Common myeloid progenitor, CD34-positive (primary cell): ENCODE measurements around the gene PCDH9.

Experiments used
- CTCF ChIA-PET: fragments of 350-600 bp; sonication (Branson Sonifier 250); formaldehyde crosslinking; loops from one replicate; lab custom pipeline; 2021; ENCODE audit warnings: antibody characterized with exemption; lab: Charles Lee
- POLR2A ChIA-PET: fragments of 350-600 bp; sonication (Branson Sonifier 250); formaldehyde crosslinking; loops from one replicate; lab custom pipeline; 2021; ENCODE audit warnings: antibody characterized with exemption; lab: Charles Lee
- DNase-seq, 3 donors: peaks; one replicate each; pipeline versions ENCODE4 v3.0.0 to v3.0.0-alpha.2; 2013
- H3K27ac ChIP-seq, 2 experiments: 1 replicate in 1 of 2; 2 replicates in 1 of 2; pipeline ENCODE4 v1.7.0; 2013; ENCODE audit warnings: inconsistent platforms in 2 of 2, low read length in 2 of 2, mild to moderate bottlenecking in 2 of 2, low read depth in 1 of 2, moderate library complexity in 1 of 2; ENCODE audit not compliant: severe bottlenecking in 2 of 2, insufficient read depth in 1 of 2, poor library complexity in 1 of 2
- H3K27me3 ChIP-seq, 5 experiments: replicated peaks in 2 of 5; 1 replicate in 3 of 5; 2 replicates in 2 of 5; pipeline versions ENCODE4 v1.6.1 to v1.7.0; 2013; ENCODE audit warnings: low read length in 4 of 5, mild to moderate bottlenecking in 2 of 5, moderate library complexity in 2 of 5, inconsistent platforms in 1 of 5; ENCODE audit not compliant: insufficient read depth in 5 of 5, control insufficient read depth in 4 of 5
- H3K36me3 ChIP-seq, 4 experiments: 1 replicate in 2 of 4; 2 replicates in 2 of 4; pipeline versions ENCODE4 v1.6.1 to v1.7.0; 2013; ENCODE audit warnings: low read length in 3 of 4, control low read depth in 1 of 4, mild to moderate bottlenecking in 1 of 4; ENCODE audit not compliant: control insufficient read depth in 4 of 4, insufficient read depth in 4 of 4
- H3K4me1 ChIP-seq, 4 experiments: 1 replicate in 3 of 4; 2 replicates in 1 of 4; pipeline versions ENCODE4 v1.6.1 to v1.7.1; 2013; ENCODE audit warnings: low read length in 3 of 4, mild to moderate bottlenecking in 3 of 4, control low read depth in 1 of 4, inconsistent platforms in 1 of 4, moderate library complexity in 1 of 4; ENCODE audit not compliant: control insufficient read depth in 4 of 4, insufficient read depth in 4 of 4; ENCODE audit errors: control extremely low read depth in 1 of 4
- H3K4me3 ChIP-seq, 7 experiments: 1 replicate in 4 of 7; 2 replicates in 3 of 7; pipeline versions ENCODE4 v1.5.1 to v1.7.0; 2013; ENCODE audit warnings: mild to moderate bottlenecking in 7 of 7, low read length in 6 of 7, moderate library complexity in 6 of 7, inconsistent platforms in 2 of 7, low read depth in 2 of 7, control low read depth in 1 of 7; ENCODE audit not compliant: insufficient read depth in 4 of 7, control insufficient read depth in 1 of 7; ENCODE audit errors: extremely low read depth in 1 of 7
- H3K9me3 ChIP-seq, 5 experiments: 1 replicate in 4 of 5; 2 replicates in 1 of 5; pipeline versions ENCODE4 v1.6.1 to v1.7.1; 2013; ENCODE audit warnings: low read length in 4 of 5, mild to moderate bottlenecking in 2 of 5, inconsistent platforms in 1 of 5, low read depth in 1 of 5, moderate library complexity in 1 of 5; ENCODE audit not compliant: control insufficient read depth in 4 of 5, insufficient read depth in 2 of 5; ENCODE audit errors: control extremely low read depth in 1 of 5
- WGBS: methylation state at CpG from one replicate; pipeline ENCODE4 v1.1.5; 2013; ENCODE audit not compliant: insufficient coverage; 5-methylcytosine and 5-hydroxymethylcytosine counted together

The PCDH9 gene

GRCh38 chr13:66338542-66338941 lies 891.6 kb downstream of the PCDH9 start:
- WGBS = no CpG with 5 or more reads among the region's 1 CpG
- POLR2A ChIA-PET = no interaction called here
- H3K27ac ChIP-seq = no peak overlapping the region
- CTCF ChIA-PET = interaction anchor here (1.3 kb wide), 1 partner anchor 13 kb away, joined by 4 read pairs; no protein-coding TSS in a partner anchor
- no peaks in the 10 kb centered on the region for H3K9me3 ChIP-seq
- no peaks in the 10 kb centered on the region for H3K36me3 ChIP-seq
- no peak for DNase-seq
- H3K4me1 ChIP-seq = peaks cover 0 to 7% (median under 1%) of the 10 kb centered on the region in 4 experiments
- H3K27me3 ChIP-seq = no peaks in the 10 kb centered on the region
- H3K4me3 ChIP-seq = no peak overlapping the region

- Histone ChIP-seq H3K27me3 (no peaks in the 10 kb centered on the region), H3K36me3 (no peaks in the 10 kb centered on the region), H3K4me3 (no peak overlapping the region), H3K9me3 (no peaks in the 10 kb centered on the region), H3K27ac (no peak overlapping the region), H3K4me1 (peaks cover 0 to 10% (median 3%) of the 10 kb centered on the region in 4 experiments)
- CTCF ChIA-PET = interaction anchor here (0.7 to 1.2 kb wide), 2 partner anchors 8 to 36 kb away, joined by 3 read pairs; no protein-coding TSS in a partner anchor
- POLR2A ChIA-PET = no interaction called here
- WGBS = 16% methylated on average over 4 of the region's 4 CpGs
- peak in 2 of 3 donors; percentile 38 to 67 for DNase-seq
These were observed 894.5 kb downstream of the PCDH9 start for GRCh38 chr13:66335626-66336025.

- H3K4me1 ChIP-seq = peaks cover 4 to 16% (median 11%) of the 10 kb centered on the region in 4 experiments
- no peaks in the 10 kb centered on the region for H3K9me3 ChIP-seq
- no peaks in the 10 kb centered on the region for H3K36me3 ChIP-seq
- ChIA-PET POLR2A (no interaction called here), CTCF (no interaction called here)
- peak overlapping the region in 1 of 7 experiments; percentile 25 for H3K4me3 ChIP-seq
- H3K27ac ChIP-seq = no peak overlapping the region
- whole genome bisulfite sequencing = no CpG with 5 or more reads among the region's 1 CpG
- DNase-seq = peak; percentile 30 to 89 (median 83)
- no peaks in the 10 kb centered on the region for H3K27me3 ChIP-seq
These were observed 900.1 kb downstream of the PCDH9 start for GRCh38 chr13:66329988-66330451.

GRCh38 chr13:66328476-66328875 lies 901.7 kb downstream of the PCDH9 start:
- peaks cover 4 to 23% (median 13%) of the 10 kb centered on the region in 4 experiments for H3K4me1 ChIP-seq
- H3K27ac ChIP-seq = no peak overlapping the region
- H3K9me3 ChIP-seq = no peaks in the 10 kb centered on the region
- DNase-seq = no peak
- ChIA-PET POLR2A (no interaction called here), CTCF (no interaction called here)
- 96% methylated on average over 3 of the region's 5 CpGs for WGBS
- H3K27me3 ChIP-seq = no peaks in the 10 kb centered on the region
- no peaks in the 10 kb centered on the region for H3K36me3 ChIP-seq
- H3K4me3 ChIP-seq = no peak overlapping the region

- 93% methylated on average over 2 of the region's 3 CpGs for WGBS
- ChIA-PET POLR2A (interaction anchor here (0.6 kb wide), 1 partner anchor 386 kb away, joined by 3 read pairs; no protein-coding TSS in a partner anchor), CTCF (interaction anchor here (1.0 kb wide), 1 partner anchor 16 kb away, joined by 3 read pairs; no protein-coding TSS in a partner anchor)
- DNase-seq = no peak
- Histone ChIP-seq H3K27me3 (no peaks in the 10 kb centered on the region), H3K4me3 (no peak overlapping the region), H3K36me3 (no peaks in the 10 kb centered on the region), H3K9me3 (no peaks in the 10 kb centered on the region), H3K4me1 (peaks cover 0 to 18% (median 5%) of the 10 kb centered on the region in 4 experiments), H3K27ac (no peak overlapping the region)
These were observed 906.3 kb downstream of the PCDH9 start for GRCh38 chr13:66323745-66324347.

GRCh38 chr13:66322936-66323335 lies 907.2 kb downstream of the PCDH9 start:
- ChIA-PET POLR2A (interaction anchor here (0.6 kb wide), 1 partner anchor 387 kb away, joined by 3 read pairs; no protein-coding TSS in a partner anchor), CTCF (interaction anchor here (1.0 kb wide), 1 partner anchor 17 kb away, joined by 3 read pairs; no protein-coding TSS in a partner anchor)
- no CpG with 5 or more reads among the region's 2 CpGs for WGBS

GRCh38 chr13:66322193-66322740 lies 907.9 kb downstream of the PCDH9 start:
- 86% methylated on average over 4 of the region's 4 CpGs for WGBS
- Histone ChIP-seq H3K9me3 (no peaks in the 10 kb centered on the region), H3K27me3 (no peaks in the 10 kb centered on the region), H3K27ac (no peak overlapping the region), H3K4me1 (peaks cover 0 to 18% (median 5%) of the 10 kb centered on the region in 4 experiments), H3K4me3 (no peak overlapping the region), H3K36me3 (no peaks in the 10 kb centered on the region)
- ChIA-PET CTCF (no interaction called here), POLR2A (no interaction called here)
- peak in 2 of 3 donors; percentile 49 to 72 for DNase-seq

More at GRCh38 chr13:66322936-66323335, 907.2 kb downstream of the PCDH9 start:
- peak in 2 of 3 donors; percentile 53 to 71 for DNase-seq
- Histone ChIP-seq H3K4me3 (no peak overlapping the region), H3K4me1 (peaks cover 0 to 18% (median 5%) of the 10 kb centered on the region in 4 experiments), H3K36me3 (no peaks in the 10 kb centered on the region), H3K27me3 (no peaks in the 10 kb centered on the region), H3K9me3 (no peaks in the 10 kb centered on the region), H3K27ac (peak overlapping the region in 1 of 2 experiments; percentile 27)
